GM23338 (cell line): ENCODE results near the gene HADHA. TPM values are rescaled to one million over a fixed set of nuclear protein-coding genes. Genes with fewer than 3 reads are reported as not detected.
A peak's percentile ranks its signal among the peaks of the same experiment; 100 is the strongest.

Experiments used
- ATAC-seq: fragments of 200-7000 bp; cut with Tn5 transposase; 3 replicates; pipeline ENCODE4 v1.9.1; 2020
- DNase-seq: peaks from one replicate; pipeline ENCODE4 v3.0.0-alpha.2; 2015; ENCODE audit warnings: low spot score
- H2AFZ ChIP-seq: fragments of 200-600 bp; sonication (generic); 2 replicates; pipeline ENCODE4 v1.8.0; 2016; ENCODE audit warnings: antibody characterized with exemption, mild to moderate bottlenecking, moderate library complexity
- H3F3A ChIP-seq: fragments of 200-600 bp; sonication (generic); replicated peaks from 2 replicates; pipeline ENCODE4 v1.8.0; 2017; ENCODE audit warnings: antibody characterized with exemption, mixed run types, low read depth
- H3K27ac ChIP-seq: fragments of 200-600 bp; sonication (generic); 2 replicates; pipeline ENCODE4 v1.6.1; 2016; ENCODE audit warnings: low read depth
- H3K27me3 ChIP-seq: fragments of 200-600 bp; sonication (generic); 2 replicates; pipeline ENCODE4 v1.8.0; 2016; ENCODE audit warnings: mild to moderate bottlenecking, mixed run types, moderate library complexity; ENCODE audit not compliant: insufficient read depth
- H3K36me3 ChIP-seq: fragments of 200-600 bp; sonication (generic); 2 replicates; pipeline ENCODE4 v1.8.0; 2016; ENCODE audit warnings: mild to moderate bottlenecking; ENCODE audit not compliant: insufficient read depth
- H3K4me1 ChIP-seq: fragments of 200-600 bp; sonication (generic); 2 replicates; pipeline ENCODE4 v1.8.0; 2016; ENCODE audit warnings: mild to moderate bottlenecking, moderate library complexity; ENCODE audit not compliant: insufficient read depth
- H3K4me2 ChIP-seq: fragments of 200-600 bp; sonication (generic); 2 replicates; pipeline ENCODE4 v1.7.1; 2017; ENCODE audit warnings: mixed run types
- H3K4me3 ChIP-seq: fragments of 200-600 bp; sonication (generic); 2 replicates; pipeline ENCODE4 v1.6.1; 2016; ENCODE audit warnings: mixed run types
- H3K79me2 ChIP-seq: fragments of 200-600 bp; sonication (generic); replicated peaks from 2 replicates; pipeline ENCODE4 v1.8.0; 2017; ENCODE audit warnings: mild to moderate bottlenecking; ENCODE audit not compliant: insufficient read depth
- H3K9me2 ChIP-seq: fragments of 200-600 bp; sonication (generic); 2 replicates; pipeline ENCODE4 v1.8.0; 2017; ENCODE audit not compliant: insufficient read depth
- H4K20me1 ChIP-seq: fragments of 200-600 bp; sonication (generic); replicated peaks from 2 replicates; pipeline ENCODE4 v1.8.0; 2017; ENCODE audit warnings: mild to moderate bottlenecking; ENCODE audit not compliant: insufficient read depth
- H3K27ac Mint-ChIP-seq: 2 replicates; pipeline ENCODE4 v1.8.0; 2020; ENCODE audit warnings: inconsistent platforms, mild to moderate bottlenecking, moderate library complexity, mixed read lengths
- H3K27me3 Mint-ChIP-seq: 3 replicates; pipeline ENCODE4 v1.8.0; 2022; ENCODE audit warnings: low read depth, mild to moderate bottlenecking, moderate library complexity, mixed read lengths, inconsistent platforms; ENCODE audit not compliant: insufficient read depth, poor library complexity
- H3K36me3 Mint-ChIP-seq: 3 replicates; pipeline ENCODE4 v1.8.0; 2021; ENCODE audit warnings: low read depth, mild to moderate bottlenecking, inconsistent platforms, moderate library complexity, mixed read lengths
- H3K4me1 Mint-ChIP-seq: 3 replicates; pipeline ENCODE4 v1.8.0; 2020; ENCODE audit warnings: mild to moderate bottlenecking, inconsistent platforms, mixed read lengths
- H3K4me3 Mint-ChIP-seq: 3 replicates; pipeline ENCODE4 v1.8.0; 2021; ENCODE audit warnings: moderate library complexity, mild to moderate bottlenecking, inconsistent platforms, mixed read lengths
- H3K9me3 Mint-ChIP-seq: 3 replicates; pipeline ENCODE4 v1.8.0; 2020; ENCODE audit warnings: moderate library complexity, mild to moderate bottlenecking, inconsistent platforms, mixed read lengths
- CREB1 ChIP-seq: fragments of 250-450 bp; sonication (Bioruptor Pico); IDR thresholded peaks from 2 replicates; pipeline ENCODE4 v1.5.0; 2020; ENCODE audit warnings: low read depth, mild to moderate bottlenecking, moderate library complexity
- CTCF ChIP-seq, 2 experiments: fragments of 200-600 bp in 1 of 2; sonication (generic) in 1 of 2; conservative IDR thresholded peaks; 2 replicates each; pipeline versions ENCODE4 v1.5.1 to v1.6.1; 2016 to 2017; ENCODE audit warnings: antibody characterized with exemption in 2 of 2, low read depth in 2 of 2, mild to moderate bottlenecking in 2 of 2, moderate library complexity in 1 of 2
- EZH2 ChIP-seq: fragments of 200-600 bp; sonication (generic); IDR thresholded peaks from one replicate; pipeline ENCODE4 v1.8.0; 2017; ENCODE audit warnings: antibody characterized with exemption, mild to moderate bottlenecking, low read depth; ENCODE audit not compliant: unreplicated experiment
- EZH2phosphoT487 ChIP-seq: fragments of 200-600 bp; sonication (generic); IDR thresholded peaks from one replicate; pipeline ENCODE4 v1.8.1; 2018; ENCODE audit warnings: antibody characterized with exemption; ENCODE audit not compliant: unreplicated experiment
- NANOG ChIP-seq: IDR thresholded peaks from 2 replicates; pipeline ENCODE4 v1.6.1; 2016; ENCODE audit warnings: antibody characterized with exemption, borderline replicate concordance
- REST ChIP-seq: IDR thresholded peaks from one replicate; pipeline ENCODE4 v1.6.1; 2018; ENCODE audit warnings: antibody characterized with exemption; ENCODE audit not compliant: unreplicated experiment
- STAT1 ChIP-seq: IDR thresholded peaks from one replicate; pipeline ENCODE4 v1.6.1; 2016; ENCODE audit warnings: antibody characterized with exemption; ENCODE audit not compliant: unreplicated experiment
- ZNF114 ChIP-seq: fragments of 250-450 bp; sonication (Bioruptor Pico); IDR thresholded peaks from 2 replicates; pipeline ENCODE4 v1.5.0; 2020; ENCODE audit warnings: mild to moderate bottlenecking, moderate library complexity
- ZNF331 ChIP-seq: fragments of 250-450 bp; sonication (Bioruptor Pico); IDR thresholded peaks from 2 replicates; pipeline ENCODE4 v1.5.0; 2020; ENCODE audit warnings: low read depth, mild to moderate bottlenecking, moderate library complexity
- ZNF462 ChIP-seq: fragments of 250-450 bp; sonication (Bioruptor Pico); IDR thresholded peaks from 2 replicates; pipeline ENCODE4 v1.5.0; 2020; ENCODE audit warnings: mild to moderate bottlenecking, moderate library complexity
- polyA plus RNA-seq: library from polyadenylated mRNA; unstranded; fragments of >200 nt; fragmentation: Nextera tagmentation; extraction: Ambion mirVana; gene quantifications from 2 replicates; pipeline ENCODE4 v1.2.1, GENCODE V29; 2016
- total RNA-seq: library from RNA; depleted of rRNA; stranded (reverse); fragments of >200 nt; shearing (Covaris generic); gene quantifications from 2 replicates; pipeline ENCODE4 v1.2.3, GENCODE V29; 2014

The HADHA gene
- total and polyA plus RNA-seq, 2 experiments from 2014 or later: 63.9 to 92.3 TPM

GRCh38 chr2:26274058-26274613 lies 29.7 kb upstream of the HADHA start (continued):
- TF ChIP-seq CTCF (conservative IDR thresholded peaks at IDR 0.05; ENCODE audit: low read depth in 2 of 2): no peak
- TF ChIP-seq REST: no peak
- TF ChIP-seq ZNF114 (CRISPR knock-in tag): no peak
- TF ChIP-seq NANOG: no peak
- TF ChIP-seq EZH2phosphoT487: no peak
- TF ChIP-seq EZH2: no peak
- no peak for TF ChIP-seq CREB1 (CRISPR knock-in tag)

- no peak overlapping the region for H2AFZ ChIP-seq
- Mint-ChIP-seq H3K27ac (no peak overlapping the region), H3K4me1 (no peaks in the 10 kb centered on the region), H3K27me3 (no peaks in the 10 kb centered on the region), H3K36me3 (peaks cover 2% of the 10 kb centered on the region; the same call in 1 of the 3 replicates), H3K4me3 (no peak overlapping the region), H3K9me3 (no peaks in the 10 kb centered on the region)
- H3K4me1 ChIP-seq: no peaks in the 10 kb centered on the region
- no peaks in the 10 kb centered on the region for H3K9me2 ChIP-seq
- DNase-seq (no peak), ATAC-seq (no peak)
- peaks cover 4% of the 10 kb centered on the region; the same call in 1 of the 2 replicates for H3K36me3 ChIP-seq
- H3K79me2 ChIP-seq: no peaks in the 10 kb centered on the region
- H4K20me1 ChIP-seq: no peaks in the 10 kb centered on the region
- H3K27ac ChIP-seq: 0 out of 2 replicates have a peak overlapping the region, but pooled peaks have one; percentile 42
- H3K4me3 ChIP-seq: no peak overlapping the region
- no peak overlapping the region for H3K4me2 ChIP-seq
- H3K27me3 ChIP-seq: no peaks in the 10 kb centered on the region
- H3F3A ChIP-seq: no peaks in the 10 kb centered on the region
- TF ChIP-seq ZNF331 (CRISPR knock-in tag): no peak
- TF ChIP-seq ZNF462 (CRISPR knock-in tag): no peak
- no peak for TF ChIP-seq CREB1 (CRISPR knock-in tag)
- TF ChIP-seq STAT1: no peak
- no peak for TF ChIP-seq CTCF (conservative IDR thresholded peaks at IDR 0.05; ENCODE audit: low read depth in 2 of 2)
- no peak for TF ChIP-seq EZH2
Measured at GRCh38 chr2:26273501-26273900, 29.1 kb upstream of the HADHA start.
